GM12874 (cell line): ENCODE results near the gene ANK2.
A peak's percentile ranks its signal among the peaks of the same experiment; 100 is the strongest.

Source experiments
- CTCF ChIP-seq: IDR thresholded peaks from 2 replicates; pipeline ENCODE4 v1.5.1; 2011; ENCODE audit warnings: low read depth, mild to moderate bottlenecking, control low read depth, low read length, moderate library complexity; ENCODE audit not compliant: insufficient read depth

Gene ANK2

DNA sequence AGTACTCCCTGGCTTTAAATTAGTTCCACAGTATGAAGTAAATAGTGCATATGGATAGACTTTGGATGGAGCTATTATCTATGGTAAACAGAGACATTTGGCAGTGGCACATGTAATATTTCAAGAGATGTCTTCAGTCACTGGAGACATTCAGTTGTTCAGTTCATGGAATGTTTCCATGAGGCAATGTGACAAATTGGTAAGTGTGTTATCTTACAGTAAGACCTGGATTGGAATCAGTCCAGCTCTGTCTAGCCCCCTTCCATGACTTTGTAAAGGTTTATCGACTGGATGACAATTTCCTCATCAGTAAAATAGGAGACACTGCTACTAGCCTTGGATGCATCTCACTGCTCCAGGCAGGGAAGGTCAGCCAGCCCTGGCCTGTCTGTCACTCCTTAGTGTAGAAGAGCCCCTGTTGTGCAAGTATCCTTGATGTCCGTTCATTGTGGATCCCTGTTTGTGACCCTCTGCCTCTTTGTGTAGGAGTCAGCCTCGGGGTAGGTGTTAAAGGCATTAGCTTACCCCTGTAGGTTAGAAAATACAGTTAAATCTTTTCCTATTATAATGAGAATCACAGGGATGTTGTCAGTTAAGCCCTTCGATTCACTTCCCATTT lies 335.9 kb downstream of the ANK2 start:
- TF ChIP-seq CTCF: no peak

- TF ChIP-seq CTCF: no peak
These were observed 339.7 kb downstream of the ANK2 start for GRCh38 chr4:113389160-113389559.

GRCh38 chr4:113390850-113391249 lies 341.4 kb downstream of the ANK2 start:
- TF ChIP-seq CTCF: no peak

- no peak for TF ChIP-seq CTCF
These were observed 344.8 kb downstream of the ANK2 start for GRCh38 chr4:113394108-113394729.

DNA sequence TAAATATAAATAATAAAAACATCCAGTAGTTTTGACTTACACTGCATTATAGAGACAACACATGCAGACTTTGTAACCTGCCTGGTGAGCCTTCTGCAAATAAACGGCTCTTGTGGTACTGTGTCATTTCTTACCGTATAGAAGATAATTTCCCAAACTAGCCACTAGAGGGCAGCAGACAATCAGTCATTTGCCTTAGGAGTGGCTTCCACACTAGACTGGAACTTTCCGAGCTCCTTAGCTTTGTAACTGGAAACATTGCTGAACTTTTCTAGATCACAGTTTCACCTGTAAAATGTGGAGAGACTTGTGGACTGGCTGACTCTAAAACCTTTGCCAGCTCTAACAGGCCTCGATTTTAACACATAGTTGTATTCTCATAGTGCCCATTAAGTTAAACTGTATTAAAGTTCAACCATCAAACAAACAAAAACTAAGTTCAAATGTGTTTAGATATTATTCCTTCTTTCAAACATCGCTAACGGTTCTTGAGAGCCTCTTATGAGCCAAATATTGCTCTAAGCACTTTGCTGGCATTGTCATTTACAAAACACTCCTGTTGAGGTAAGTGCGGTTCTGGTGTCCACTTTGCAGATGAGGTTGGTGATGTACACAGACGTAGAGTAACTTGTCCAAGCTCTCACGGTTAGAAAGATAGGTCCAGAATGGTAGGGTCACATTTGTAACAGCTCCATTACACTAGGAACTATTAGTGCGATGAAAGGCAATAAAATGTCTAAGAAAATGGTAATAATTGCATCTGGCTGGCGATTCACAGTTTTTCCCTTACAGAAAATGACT lies 345.5 kb downstream of the ANK2 start:
- peak; percentile 64 for TF ChIP-seq CTCF

DNA sequence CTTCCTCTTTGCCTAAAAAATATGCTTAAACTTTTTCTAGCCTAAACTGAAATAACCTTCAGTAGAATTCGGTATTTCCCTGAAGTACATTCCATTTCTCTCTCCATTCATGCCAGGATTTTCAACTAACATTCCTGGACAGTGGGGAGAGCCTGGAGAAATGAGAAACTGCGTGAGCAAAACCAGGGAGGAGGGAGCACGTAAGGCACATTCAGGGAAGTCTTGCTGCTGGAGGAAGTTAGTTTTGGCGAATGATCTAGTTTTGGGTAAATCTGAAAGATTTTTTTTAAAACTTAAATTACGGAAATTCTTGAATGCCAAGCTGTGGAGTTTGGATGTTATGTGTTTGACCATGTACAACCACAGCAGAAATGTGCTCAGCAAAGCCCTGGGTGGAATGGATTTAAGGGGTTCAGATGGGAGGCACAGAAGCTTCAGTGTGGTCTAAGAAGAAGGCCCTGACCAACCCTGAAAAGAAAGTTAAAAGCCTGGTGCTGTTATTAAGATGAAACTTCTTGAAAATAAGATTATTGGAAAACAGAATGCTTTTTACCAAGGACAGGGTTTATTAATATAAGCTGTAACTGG lies 347.8 kb downstream of the ANK2 start:
- no peak for TF ChIP-seq CTCF
